ENCODE results near the gene GRM5.

GRCh38 chr11:89015614-89016013 is 50.2 kb downstream of the GRM5 start:
- TF ChIP-seq CTCF (conservative IDR thresholded peaks at IDR 0.05; ENCODE audit: low read depth, low read length) (no peak), EZH2phosphoT487 (IDR thresholded peaks at IDR 0.05; ENCODE audit: borderline replicate concordance, low read length) (no peak)

Data from PC-3 (cell line).